Measurements from ENCODE around the gene UVRAG. TPM values are rescaled to one million over a fixed set of nuclear protein-coding genes. Genes with fewer than 3 reads are reported as not detected.

Gene UVRAG
- total and polyA plus RNA-seq, 9 donors, result 10.1 to 26.7 (median 19.2) TPM

DNA sequence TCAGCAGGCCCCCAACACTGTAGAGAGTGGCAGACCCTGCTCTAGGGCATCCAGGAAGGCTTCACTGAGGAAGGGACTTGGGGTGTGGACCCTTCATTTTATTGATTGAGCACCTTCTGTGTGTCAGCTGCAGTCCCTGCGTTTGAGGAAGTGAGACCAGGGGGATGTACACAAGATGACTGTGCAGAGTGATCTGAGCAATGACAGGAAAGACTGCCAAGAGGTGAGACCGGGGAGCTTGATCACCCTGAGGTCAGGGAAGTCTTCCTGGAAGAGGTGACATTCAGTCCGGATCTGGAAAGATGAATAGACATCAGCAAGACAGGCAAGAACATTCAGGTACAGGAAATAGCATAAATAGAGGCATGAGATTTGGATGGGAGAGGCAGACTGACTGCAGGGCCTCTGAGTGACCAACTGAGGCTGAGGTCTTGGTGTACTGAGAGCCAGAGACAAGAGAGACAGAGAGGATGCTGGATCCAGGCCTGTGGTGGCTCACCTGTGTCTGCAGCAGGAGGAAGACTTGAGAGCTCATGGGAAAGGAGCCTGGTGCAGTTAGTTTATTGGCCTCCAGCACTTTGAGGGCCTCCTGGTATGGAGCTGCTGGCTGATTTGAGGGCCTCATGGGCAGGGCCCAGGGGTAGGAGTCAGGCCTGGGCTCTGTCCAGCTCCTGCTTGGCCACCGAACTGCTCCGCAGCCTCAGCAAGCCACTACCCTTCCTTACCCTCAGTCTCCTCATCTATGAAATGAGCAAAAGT lies 41.2 kb upstream of the UVRAG start:
- H3K27ac ChIP-seq, result no peak overlapping the region
- peak in 1 of 5 donors; percentile 0 for DNase-seq
- intact Hi-C loops (cut with DNase I), result no loop called here
- no peak overlapping the region for H3K4me3 ChIP-seq
- H3K9me3 ChIP-seq, result no peaks in the 10 kb centered on the region
- WGBS, 3 donors, result 86 to 91% (median 89%) methylated on average over 5 of the region's 5 CpGs
- H3K36me3 ChIP-seq, result no peaks in the 10 kb centered on the region
- TF ChIP-seq EP300 (IDR thresholded peaks at IDR 0.05) (no peak), POLR2A (IDR thresholded peaks at IDR 0.05) (no peak)
- TF ChIP-seq, protein P1, sequence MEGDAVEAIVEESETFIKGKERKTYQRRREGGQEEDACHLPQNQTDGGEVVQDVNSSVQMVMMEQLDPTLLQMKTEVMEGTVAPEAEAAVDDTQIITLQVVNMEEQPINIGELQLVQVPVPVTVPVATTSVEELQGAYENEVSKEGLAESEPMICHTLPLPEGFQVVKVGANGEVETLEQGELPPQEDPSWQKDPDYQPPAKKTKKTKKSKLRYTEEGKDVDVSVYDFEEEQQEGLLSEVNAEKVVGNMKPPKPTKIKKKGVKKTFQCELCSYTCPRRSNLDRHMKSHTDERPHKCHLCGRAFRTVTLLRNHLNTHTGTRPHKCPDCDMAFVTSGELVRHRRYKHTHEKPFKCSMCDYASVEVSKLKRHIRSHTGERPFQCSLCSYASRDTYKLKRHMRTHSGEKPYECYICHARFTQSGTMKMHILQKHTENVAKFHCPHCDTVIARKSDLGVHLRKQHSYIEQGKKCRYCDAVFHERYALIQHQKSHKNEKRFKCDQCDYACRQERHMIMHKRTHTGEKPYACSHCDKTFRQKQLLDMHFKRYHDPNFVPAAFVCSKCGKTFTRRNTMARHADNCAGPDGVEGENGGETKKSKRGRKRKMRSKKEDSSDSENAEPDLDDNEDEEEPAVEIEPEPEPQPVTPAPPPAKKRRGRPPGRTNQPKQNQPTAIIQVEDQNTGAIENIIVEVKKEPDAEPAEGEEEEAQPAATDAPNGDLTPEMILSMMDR (IDR thresholded peaks at IDR 0.05), result no peak
- no peaks in the 10 kb centered on the region for H3K27me3 ChIP-seq
- peaks cover 2% of the 10 kb centered on the region for H3K4me1 ChIP-seq (ENCODE audit: insufficient read depth)

DNA sequence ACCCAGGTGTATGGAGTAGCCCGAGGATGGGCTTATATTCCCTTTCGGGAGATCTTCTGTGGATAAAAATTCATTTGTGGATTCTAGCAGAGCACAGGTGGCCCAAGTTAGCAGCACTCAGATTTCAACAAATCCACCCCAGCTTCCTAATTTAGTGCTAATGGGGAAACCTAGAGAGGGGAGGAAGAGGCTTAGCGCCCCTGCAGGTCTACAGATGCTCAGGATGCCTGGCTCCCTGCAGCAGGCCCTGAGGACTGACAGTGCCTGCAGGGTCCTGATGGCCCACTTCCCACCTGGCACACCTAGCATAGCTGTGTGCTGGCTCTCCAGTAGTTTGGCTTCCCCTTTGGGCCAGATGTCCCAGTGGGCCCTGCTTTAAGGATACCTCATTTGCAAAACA lies 40.0 kb upstream of the UVRAG start:
- no peak for DNase-seq
- Histone ChIP-seq H3K36me3 (no peaks in the 10 kb centered on the region), H3K27me3 (no peaks in the 10 kb centered on the region), H3K9me3 (no peaks in the 10 kb centered on the region), H3K4me1 (ENCODE audit: insufficient read depth) (no peaks in the 10 kb centered on the region), H3K4me3 (no peak overlapping the region), H3K27ac (no peak overlapping the region)
- WGBS, 3 donors, result 93 to 96% (median 95%) methylated on average over 3 of the region's 3 CpGs
- intact Hi-C loops (cut with DNase I), result no loop called here
- TF ChIP-seq EP300 (IDR thresholded peaks at IDR 0.05) (no peak), POLR2A (IDR thresholded peaks at IDR 0.05) (no peak)
- TF ChIP-seq, protein P1 (IDR thresholded peaks at IDR 0.05), result no peak

DNA sequence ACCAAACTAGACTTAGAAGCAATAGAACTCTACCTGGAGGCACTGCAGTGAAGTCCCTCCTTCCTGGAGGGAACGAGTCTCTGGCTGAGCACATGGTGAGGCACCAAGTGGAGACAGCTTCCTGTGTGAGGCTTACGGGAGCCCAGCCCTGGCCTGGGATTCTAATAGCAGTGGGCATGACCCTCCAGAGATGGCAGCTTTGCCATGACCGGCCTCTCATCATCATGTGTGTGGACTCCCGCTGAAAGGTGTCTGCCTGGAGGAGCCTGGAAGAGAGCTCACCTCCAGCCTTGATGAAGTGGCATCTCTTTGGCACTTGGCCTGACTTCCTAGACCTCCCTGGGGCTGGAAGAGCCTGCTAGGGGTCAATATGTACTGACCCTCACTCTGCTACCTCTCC lies 38.5 kb upstream of the UVRAG start:
- peak in 1 of 5 donors; percentile 2 for DNase-seq
- intact Hi-C loops (cut with DNase I), result no loop called here
- Histone ChIP-seq H3K27ac (no peak overlapping the region), H3K4me3 (no peak overlapping the region), H3K4me1 (ENCODE audit: insufficient read depth) (peaks cover 2% of the 10 kb centered on the region), H3K9me3 (no peaks in the 10 kb centered on the region), H3K36me3 (no peaks in the 10 kb centered on the region), H3K27me3 (no peaks in the 10 kb centered on the region)
- TF ChIP-seq POLR2A (IDR thresholded peaks at IDR 0.05) (no peak), EP300 (IDR thresholded peaks at IDR 0.05) (no peak)
- TF ChIP-seq, protein P1 (IDR thresholded peaks at IDR 0.05), result no peak
- 94 to 95% (median 94%) methylated on average over 4 of the region's 4 CpGs for WGBS, 3 donors

DNA sequence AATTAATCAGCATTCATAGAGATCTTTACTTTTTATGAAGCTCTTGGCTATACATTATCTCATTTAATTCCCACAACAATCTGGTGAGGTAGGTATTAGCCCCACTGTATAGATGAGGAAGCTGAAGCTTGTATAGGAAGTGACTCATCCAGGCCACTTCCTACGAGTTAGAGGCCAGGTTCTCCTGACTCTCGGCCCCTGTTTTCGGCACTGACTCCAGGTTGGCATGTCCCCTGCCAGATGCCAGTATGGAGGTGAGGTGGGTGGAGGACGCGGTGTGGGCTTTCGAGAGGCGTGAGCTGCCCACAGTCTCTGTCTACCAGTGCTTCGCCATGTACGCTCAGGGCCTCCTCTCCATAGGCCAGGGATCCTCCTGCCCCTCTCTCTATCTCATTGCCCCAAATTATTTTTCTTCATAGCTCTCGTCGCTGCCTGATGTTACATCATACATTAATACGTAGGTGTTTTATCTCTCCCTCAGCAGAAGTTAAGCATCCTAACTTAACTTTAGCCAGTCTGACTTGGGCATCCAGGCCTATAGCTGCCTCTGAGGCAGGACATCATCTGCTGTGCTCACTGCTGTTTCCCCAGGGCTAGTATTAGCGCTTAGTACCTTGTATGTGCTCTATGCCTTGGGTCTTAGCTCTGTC lies 37.4 kb upstream of the UVRAG start:
- Histone ChIP-seq H3K27ac (no peak overlapping the region), H3K9me3 (no peaks in the 10 kb centered on the region), H3K4me1 (ENCODE audit: insufficient read depth) (peaks cover 2% of the 10 kb centered on the region), H3K4me3 (no peak overlapping the region), H3K36me3 (no peaks in the 10 kb centered on the region), H3K27me3 (no peaks in the 10 kb centered on the region)
- intact Hi-C loops (cut with DNase I), result no loop called here
- WGBS, 3 donors, result 91 to 94% (median 91%) methylated on average over 13 of the region's 13 CpGs
- TF ChIP-seq POLR2A (IDR thresholded peaks at IDR 0.05) (no peak), EP300 (IDR thresholded peaks at IDR 0.05) (no peak)
- TF ChIP-seq, protein P1 (IDR thresholded peaks at IDR 0.05), result no peak
- peak in 1 of 5 donors; percentile 3 for DNase-seq

All from ovary (tissue), 9 donors.